Measurements from ENCODE around the gene SUCLG2. TPM values are rescaled to one million over a fixed set of nuclear protein-coding genes. Genes with fewer than 3 reads are reported as not detected.

The SUCLG2 gene
- total RNA-seq, 2 donors from 2014 or later = 42.0 to 50.4 TPM

DNA sequence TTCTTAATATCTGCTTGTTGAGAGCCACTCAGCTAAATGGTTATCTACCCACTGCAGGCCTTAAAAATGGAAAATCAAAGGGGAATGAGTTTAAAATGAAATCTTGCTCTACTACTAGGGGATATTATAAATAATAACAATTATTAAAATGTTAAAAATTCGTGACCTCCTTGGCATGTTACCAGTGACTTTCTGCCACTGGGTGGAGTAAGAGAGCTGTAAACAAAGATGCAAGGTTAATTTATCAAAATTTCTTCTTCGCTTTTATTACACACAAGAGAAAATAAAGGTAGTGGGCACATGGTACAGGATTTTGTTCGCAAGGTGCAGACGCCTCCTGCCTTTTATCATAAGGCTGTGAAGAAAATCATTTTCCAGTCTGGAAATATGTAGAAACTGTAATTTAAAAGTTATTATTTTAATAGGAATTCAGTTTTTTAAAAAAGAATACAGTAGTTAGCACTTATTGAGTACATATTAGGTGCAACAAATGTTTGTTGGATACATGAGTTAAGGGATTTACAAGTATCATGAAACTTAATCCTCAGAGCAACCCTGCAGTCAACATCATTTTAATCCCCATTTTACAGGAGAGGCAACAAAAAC, 272.6 kb downstream of the SUCLG2 start:
- ATAC-seq (no peak), DNase-seq (peak in 2 of 4 donors; percentile 18 to 23)
- Histone ChIP-seq H3K4me3 (no peak overlapping the region), H3K4me1 (no peaks in the 10 kb centered on the region), H3K9me3 (no peaks in the 10 kb centered on the region), H3K27ac (no peak overlapping the region), H3K36me3 (replicated peaks in 1 of 2; ENCODE audit: insufficient read depth in 1 of 2, low read depth in 2 of 2) (no peaks in the 10 kb centered on the region), H3K27me3 (no peaks in the 10 kb centered on the region)
- intact Hi-C loops (cut with DNase I) = no loop called here
- TF ChIP-seq, protein P1, sequence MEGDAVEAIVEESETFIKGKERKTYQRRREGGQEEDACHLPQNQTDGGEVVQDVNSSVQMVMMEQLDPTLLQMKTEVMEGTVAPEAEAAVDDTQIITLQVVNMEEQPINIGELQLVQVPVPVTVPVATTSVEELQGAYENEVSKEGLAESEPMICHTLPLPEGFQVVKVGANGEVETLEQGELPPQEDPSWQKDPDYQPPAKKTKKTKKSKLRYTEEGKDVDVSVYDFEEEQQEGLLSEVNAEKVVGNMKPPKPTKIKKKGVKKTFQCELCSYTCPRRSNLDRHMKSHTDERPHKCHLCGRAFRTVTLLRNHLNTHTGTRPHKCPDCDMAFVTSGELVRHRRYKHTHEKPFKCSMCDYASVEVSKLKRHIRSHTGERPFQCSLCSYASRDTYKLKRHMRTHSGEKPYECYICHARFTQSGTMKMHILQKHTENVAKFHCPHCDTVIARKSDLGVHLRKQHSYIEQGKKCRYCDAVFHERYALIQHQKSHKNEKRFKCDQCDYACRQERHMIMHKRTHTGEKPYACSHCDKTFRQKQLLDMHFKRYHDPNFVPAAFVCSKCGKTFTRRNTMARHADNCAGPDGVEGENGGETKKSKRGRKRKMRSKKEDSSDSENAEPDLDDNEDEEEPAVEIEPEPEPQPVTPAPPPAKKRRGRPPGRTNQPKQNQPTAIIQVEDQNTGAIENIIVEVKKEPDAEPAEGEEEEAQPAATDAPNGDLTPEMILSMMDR (IDR thresholded peaks at IDR 0.05) = peak; percentile 53 to 73 (median 67)
- no peak for TF ChIP-seq POLR2A (IDR thresholded peaks at IDR 0.05)
- 24 to 39% methylated on average over 4 of the region's 4 CpGs for WGBS, 2 donors

DNA sequence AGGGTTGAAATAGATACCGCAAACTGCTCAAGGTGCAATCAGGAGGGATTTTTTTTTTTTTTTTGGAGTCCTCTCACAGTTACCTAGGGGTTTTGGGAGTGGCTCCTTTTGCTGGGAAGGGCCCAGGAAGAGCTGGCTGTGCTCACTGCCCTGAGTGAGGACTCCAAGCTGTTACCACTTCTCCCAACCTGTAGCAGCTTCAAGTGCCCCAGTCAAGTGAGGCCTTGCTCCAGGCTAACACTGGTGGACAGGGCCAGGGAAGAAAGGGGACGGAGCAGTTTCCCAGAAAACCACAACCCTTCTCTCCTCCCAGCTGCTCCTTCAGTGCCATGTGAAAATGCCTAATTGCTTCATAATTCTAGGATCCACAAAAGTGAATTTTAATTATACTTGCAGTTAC, 274.3 kb downstream of the SUCLG2 start:
- no peak for ATAC-seq
- H3K4me1 ChIP-seq = no peaks in the 10 kb centered on the region

DNA sequence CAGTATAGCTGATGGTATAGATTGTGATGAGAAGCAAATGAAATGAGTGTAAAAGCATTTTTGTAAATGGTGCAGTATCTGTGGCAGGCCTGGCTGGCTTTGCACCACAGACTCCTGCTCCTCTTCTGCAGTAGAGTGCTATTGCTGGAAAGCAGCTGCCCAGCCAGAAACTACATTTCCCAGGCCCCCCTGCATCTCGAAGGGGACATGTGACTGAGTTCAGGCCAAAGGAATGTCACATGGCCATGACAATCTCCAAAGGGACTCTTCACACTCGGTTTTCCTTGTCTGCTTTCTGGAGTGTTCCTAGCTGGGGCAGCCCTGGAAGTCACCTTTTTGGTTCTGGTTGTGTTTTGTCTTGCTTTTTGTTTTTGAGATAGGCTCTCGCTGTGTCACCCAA, 277.1 kb downstream of the SUCLG2 start:
- H3K27ac ChIP-seq = no peak overlapping the region
- H3K4me3 ChIP-seq = no peak overlapping the region
- TF ChIP-seq, protein P1 (IDR thresholded peaks at IDR 0.05) = no peak
- TF ChIP-seq POLR2A (IDR thresholded peaks at IDR 0.05) = no peak
- H3K36me3 ChIP-seq (replicated peaks in 1 of 2; ENCODE audit: insufficient read depth in 1 of 2, low read depth in 2 of 2) = no peaks in the 10 kb centered on the region
- no peaks in the 10 kb centered on the region for H3K9me3 ChIP-seq
- 82 to 85% methylated on average over 3 of the region's 3 CpGs for WGBS, 2 donors
- intact Hi-C loops (cut with DNase I) = no loop called here
- ATAC-seq = no peak
- H3K4me1 ChIP-seq = no peaks in the 10 kb centered on the region
- no peaks in the 10 kb centered on the region for H3K27me3 ChIP-seq
- DNase-seq = no peak

More for the DNA sequence above, 274.3 kb downstream of the SUCLG2 start:
- Histone ChIP-seq H3K27me3 (no peaks in the 10 kb centered on the region), H3K36me3 (replicated peaks in 1 of 2; ENCODE audit: insufficient read depth in 1 of 2, low read depth in 2 of 2) (no peaks in the 10 kb centered on the region), H3K27ac (no peak overlapping the region), H3K4me3 (no peak overlapping the region), H3K9me3 (no peaks in the 10 kb centered on the region)
- no peak for TF ChIP-seq POLR2A (IDR thresholded peaks at IDR 0.05)
- TF ChIP-seq, protein P1 (IDR thresholded peaks at IDR 0.05) = no peak
- WGBS, 2 donors = 93 to 98% methylated on average over 2 of the region's 2 CpGs
- intact Hi-C loops (cut with DNase I) = no loop called here
- DNase-seq = no peak

DNA sequence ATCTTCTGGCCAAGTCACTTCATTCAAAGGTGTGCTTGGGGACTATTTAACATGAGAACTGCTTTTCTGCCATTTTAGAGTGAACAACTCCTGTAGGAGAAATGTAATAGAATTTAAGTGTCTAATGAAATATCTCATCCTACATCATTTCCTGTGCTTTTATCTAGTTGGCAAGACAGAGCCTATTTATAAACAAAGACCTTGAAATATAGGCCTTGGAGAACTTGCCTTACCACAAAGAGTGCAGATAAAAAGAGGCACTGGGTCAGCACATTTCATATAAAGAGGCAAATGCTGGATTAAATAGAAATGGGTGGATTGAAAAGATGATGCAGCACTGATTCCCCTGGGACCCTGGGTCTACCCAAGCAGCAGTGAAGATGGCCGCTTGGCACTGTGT, 278.0 kb downstream of the SUCLG2 start:
- intact Hi-C loops (cut with DNase I) = no loop called here
- WGBS, 2 donors = 88 to 100% methylated on average over 1 of the region's 1 CpG
- TF ChIP-seq, protein P1 (IDR thresholded peaks at IDR 0.05) = no peak
- no peak for TF ChIP-seq POLR2A (IDR thresholded peaks at IDR 0.05)
- no peak overlapping the region for H3K27ac ChIP-seq
- H3K36me3 ChIP-seq (replicated peaks in 1 of 2; ENCODE audit: insufficient read depth in 1 of 2, low read depth in 2 of 2) = no peaks in the 10 kb centered on the region
- H3K27me3 ChIP-seq = no peaks in the 10 kb centered on the region
- H3K9me3 ChIP-seq = no peaks in the 10 kb centered on the region
- ATAC-seq (no peak), DNase-seq (no peak)
- H3K4me1 ChIP-seq = no peaks in the 10 kb centered on the region
- no peak overlapping the region for H3K4me3 ChIP-seq

DNA sequence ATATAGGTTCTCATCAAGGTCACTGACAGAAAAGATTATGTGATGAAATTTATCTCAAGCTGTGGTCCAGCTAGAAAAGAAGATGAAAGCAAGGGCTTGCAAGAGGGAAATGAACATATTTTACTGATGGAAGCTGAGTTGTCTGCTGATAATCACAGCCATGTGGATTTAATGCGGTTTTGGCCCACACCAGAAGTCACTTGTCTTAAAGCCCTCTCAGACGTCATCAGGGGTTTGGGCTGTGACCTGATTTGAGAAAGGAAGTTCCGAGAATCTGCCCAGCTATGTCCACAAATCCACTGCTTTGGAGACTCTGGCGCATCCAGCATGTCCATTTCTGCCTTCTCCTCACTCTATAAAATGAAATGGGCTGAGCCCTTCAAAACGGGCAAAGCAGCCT, 278.4 kb downstream of the SUCLG2 start:
- Histone ChIP-seq H3K4me3 (no peak overlapping the region), H3K9me3 (no peaks in the 10 kb centered on the region), H3K27ac (no peak overlapping the region), H3K4me1 (no peaks in the 10 kb centered on the region), H3K27me3 (no peaks in the 10 kb centered on the region), H3K36me3 (replicated peaks in 1 of 2; ENCODE audit: insufficient read depth in 1 of 2, low read depth in 2 of 2) (no peaks in the 10 kb centered on the region)
- WGBS, 2 donors = 84 to 87% methylated on average over 5 of the region's 5 CpGs
- intact Hi-C loops (cut with DNase I) = no loop called here
- TF ChIP-seq, protein P1 (IDR thresholded peaks at IDR 0.05) = no peak
- TF ChIP-seq POLR2A (IDR thresholded peaks at IDR 0.05) = no peak
- ATAC-seq = no peak
- no peak for DNase-seq

Data from body of pancreas (tissue), 4 donors.